GM10266 (cell line): ENCODE data around the gene FRA10AC1.

Source experiments
- DNase-seq: peaks from one replicate; pipeline ENCODE4 v3.0.0; 2012; ENCODE audit errors: extremely low spot score
- CTCF ChIP-seq: IDR thresholded peaks from 2 replicates; pipeline ENCODE4 v1.5.1; 2012; ENCODE audit warnings: mild to moderate bottlenecking, low read depth; ENCODE audit not compliant: control insufficient read depth, insufficient read depth; ENCODE audit errors: missing control alignments

FRA10AC1 gene

GRCh38 chr10:93742633-93743349 lies 40.4 kb upstream of the FRA10AC1 start:
- no peak for TF ChIP-seq CTCF
- no peak for DNase-seq

- no peak for DNase-seq
- no peak for TF ChIP-seq CTCF
Observed at GRCh38 chr10:93741367-93741766, 39.0 kb upstream of the FRA10AC1 start.

GRCh38 chr10:93726024-93726423 lies 23.6 kb upstream of the FRA10AC1 start:
- no peak for DNase-seq
- TF ChIP-seq CTCF: no peak

- no peak for TF ChIP-seq CTCF
- DNase-seq: no peak
Observed at GRCh38 chr10:93723153-93723552, 20.8 kb upstream of the FRA10AC1 start.

GRCh38 chr10:93722550-93722949 lies 20.2 kb upstream of the FRA10AC1 start:
- no peak for TF ChIP-seq CTCF
- DNase-seq: no peak

GRCh38 chr10:93719901-93720300 lies 17.5 kb upstream of the FRA10AC1 start:
- no peak for DNase-seq
- TF ChIP-seq CTCF: no peak

GRCh38 chr10:93718937-93719725 lies 16.7 kb upstream of the FRA10AC1 start:
- no peak for DNase-seq
- no peak for TF ChIP-seq CTCF
